ENCODE data around the gene NACC2. TPM values are rescaled to one million over a fixed set of nuclear protein-coding genes. Genes with fewer than 3 reads are reported as not detected.

The NACC2 gene
- total and polyA plus RNA-seq, 4 donors: 4.8 to 17.8 (median 8.8) TPM

- Histone ChIP-seq H3K4me3 (ENCODE audit: low read depth in 1 of 3, low read length in 3 of 3) (no peak overlapping the region), H3K36me3 (ENCODE audit: control insufficient read depth in 4 of 4, insufficient read depth in 3 of 4, low read depth in 1 of 4, low read length in 3 of 4) (peaks cover 0 to 5% (median 3%) of the 10 kb centered on the region in 4 donors), H3K9ac (ENCODE audit: low read depth in 1 of 2, low read length in 2 of 2) (no peak overlapping the region), H3K27me3 (ENCODE audit: control insufficient read depth in 4 of 4, insufficient read depth in 4 of 4, low read length in 3 of 4) (no peaks in the 10 kb centered on the region), H3K4me1 (ENCODE audit: control insufficient read depth in 4 of 4, insufficient read depth in 4 of 4, low read length in 3 of 4) (peaks cover 12 to 19% (median 18%) of the 10 kb centered on the region in 4 donors), H3K9me3 (ENCODE audit: control insufficient read depth in 4 of 4, low read length in 3 of 4) (no peaks in the 10 kb centered on the region), H3K27ac (ENCODE audit: low read depth in 1 of 2, low read length in 2 of 2) (no peak overlapping the region)
- TF ChIP-seq RAD21 (IDR thresholded peaks at IDR 0.05) (no peak), ZBTB33 (IDR thresholded peaks at IDR 0.05) (no peak), EGR1 (IDR thresholded peaks at IDR 0.05; ENCODE audit: low read depth in 2 of 2) (no peak), FOXA1 (IDR thresholded peaks at IDR 0.05) (no peak)
- TF ChIP-seq, protein P1, sequence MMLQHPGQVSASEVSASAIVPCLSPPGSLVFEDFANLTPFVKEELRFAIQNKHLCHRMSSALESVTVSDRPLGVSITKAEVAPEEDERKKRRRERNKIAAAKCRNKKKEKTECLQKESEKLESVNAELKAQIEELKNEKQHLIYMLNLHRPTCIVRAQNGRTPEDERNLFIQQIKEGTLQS (IDR thresholded peaks at IDR 0.05): no peak
- WGBS: 90% methylated on average over 16 of the region's 16 CpGs
- no peak for DNase-seq (ENCODE audit: low spot score)
Observed at GRCh38 chr9:136111910-136112309, 16.8 kb upstream of the NACC2 start.

DNA sequence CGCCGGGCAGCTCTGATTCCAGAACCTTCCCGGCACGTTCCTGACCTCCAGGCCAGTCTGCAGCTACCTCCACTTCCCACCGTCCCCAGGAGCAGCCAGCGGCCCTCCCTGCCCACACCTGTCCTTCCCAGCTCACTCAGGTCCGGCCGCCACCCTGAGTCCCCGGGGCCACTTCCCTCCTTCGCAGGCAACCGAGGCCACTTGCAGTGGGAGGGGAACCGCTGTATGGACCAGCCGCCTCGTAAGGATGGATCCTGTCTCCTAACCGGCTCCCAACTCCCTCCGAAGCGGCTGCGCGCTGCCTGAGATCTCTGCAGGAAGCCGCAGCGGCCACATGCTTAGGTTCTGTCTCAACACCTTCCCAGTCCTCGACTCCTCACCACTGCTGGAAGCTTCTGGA lies 16.1 kb upstream of the NACC2 start:
- Histone ChIP-seq H3K4me3 (ENCODE audit: low read depth in 1 of 3, low read length in 3 of 3) (no peak overlapping the region), H3K9ac (ENCODE audit: low read depth in 1 of 2, low read length in 2 of 2) (no peak overlapping the region), H3K9me3 (ENCODE audit: control insufficient read depth in 4 of 4, low read length in 3 of 4) (no peaks in the 10 kb centered on the region), H3K36me3 (ENCODE audit: control insufficient read depth in 4 of 4, insufficient read depth in 3 of 4, low read depth in 1 of 4, low read length in 3 of 4) (peaks cover 0 to 3% (median 2%) of the 10 kb centered on the region in 4 donors), H3K4me1 (ENCODE audit: control insufficient read depth in 4 of 4, insufficient read depth in 4 of 4, low read length in 3 of 4) (peaks cover 12 to 18% (median 17%) of the 10 kb centered on the region in 4 donors), H3K27ac (ENCODE audit: low read depth in 1 of 2, low read length in 2 of 2) (no peak overlapping the region), H3K27me3 (ENCODE audit: control insufficient read depth in 4 of 4, insufficient read depth in 4 of 4, low read length in 3 of 4) (no peaks in the 10 kb centered on the region)
- TF ChIP-seq FOXA2 (IDR thresholded peaks at IDR 0.05): no peak
- no peak for TF ChIP-seq MAX (IDR thresholded peaks at IDR 0.05)
- TF ChIP-seq JUND (IDR thresholded peaks at IDR 0.05): no peak
- TF ChIP-seq TAF1 (conservative IDR thresholded peaks at IDR 0.05): no peak
- TF ChIP-seq YY1 (IDR thresholded peaks at IDR 0.05): no peak
- no peak for TF ChIP-seq FOXA1 (IDR thresholded peaks at IDR 0.05)
- no peak for DNase-seq (ENCODE audit: low spot score)
- 94% methylated on average over 22 of the region's 22 CpGs for WGBS

- no peak for DNase-seq (ENCODE audit: low spot score)
- peak overlapping the region in 1 of 2 donors; percentile 53 for H3K27ac ChIP-seq (ENCODE audit: low read depth in 1 of 2, low read length in 2 of 2)
- H3K9ac ChIP-seq (ENCODE audit: low read depth in 1 of 2, low read length in 2 of 2): no peak overlapping the region
- no peaks in the 10 kb centered on the region for H3K9me3 ChIP-seq (ENCODE audit: control insufficient read depth in 4 of 4, low read length in 3 of 4)
- no peak for TF ChIP-seq CTCF (IDR thresholded peaks at IDR 0.05; ENCODE audit: low read depth, low read length, missing input control)
- no peak for TF ChIP-seq MAX (IDR thresholded peaks at IDR 0.05)
- TF ChIP-seq FOXA2 (IDR thresholded peaks at IDR 0.05): no peak
- H3K36me3 ChIP-seq (ENCODE audit: control insufficient read depth in 4 of 4, insufficient read depth in 3 of 4, low read depth in 1 of 4, low read length in 3 of 4): peaks cover 0 to 2% (median 0%) of the 10 kb centered on the region in 4 donors
- H3K27me3 ChIP-seq (ENCODE audit: control insufficient read depth in 4 of 4, insufficient read depth in 4 of 4, low read length in 3 of 4): no peaks in the 10 kb centered on the region
- peaks cover 12 to 22% (median 17%) of the 10 kb centered on the region in 4 donors for H3K4me1 ChIP-seq (ENCODE audit: control insufficient read depth in 4 of 4, insufficient read depth in 4 of 4, low read length in 3 of 4)
- peak overlapping the region in 1 of 3 donors; percentile 37 for H3K4me3 ChIP-seq (ENCODE audit: low read depth in 1 of 3, low read length in 3 of 3)
- 36% methylated on average over 42 of the region's 42 CpGs for WGBS
Observed at GRCh38 chr9:136110082-136111061, 15.3 kb upstream of the NACC2 start.

All from liver (tissue), 9 donors.